ENCODE data around the gene ZC3H10.
A peak's percentile ranks its signal among the peaks of the same experiment; 100 is the strongest.

GRCh38 chr12:56084958-56085543 lies 33.0 kb upstream of the ZC3H10 start:
- TF ChIP-seq CTCF (IDR thresholded peaks at IDR 0.05) (peak in 6 of 7 experiments; percentile 16 to 42 (median 29)), POLR2A (IDR thresholded peaks at IDR 0.05) (no peak)

All from body of pancreas (tissue), 4 donors.